Chondrocyte (in vitro differentiated cells): ENCODE results near the gene LRCH1. TPM values are rescaled to one million over a fixed set of nuclear protein-coding genes. Genes with fewer than 3 reads are reported as not detected.
A peak's percentile ranks its signal among the peaks of the same experiment; 100 is the strongest.

ENCODE experiments used
- DNase-seq: peaks from one replicate; pipeline ENCODE4 v3.0.0; 2021; ENCODE audit warnings: mixed read lengths, low spot score
- H3K27ac Mint-ChIP-seq: one replicate; pipeline ENCODE4 v1.8.0; 2021; ENCODE audit warnings: mild to moderate bottlenecking, moderate library complexity, mixed read lengths; ENCODE audit not compliant: unreplicated experiment
- H3K27me3 Mint-ChIP-seq: 2 replicates; pipeline ENCODE4 v1.8.0; 2021; ENCODE audit warnings: low read depth, mixed read lengths
- H3K36me3 Mint-ChIP-seq: 2 replicates; pipeline ENCODE4 v1.8.0; 2021; ENCODE audit warnings: low read depth, mixed read lengths
- H3K4me1 Mint-ChIP-seq: 2 replicates; pipeline ENCODE4 v1.8.0; 2021; ENCODE audit warnings: low read depth, mild to moderate bottlenecking, mixed read lengths
- H3K4me3 Mint-ChIP-seq: one replicate; pipeline ENCODE4 v1.8.0; 2021; ENCODE audit warnings: mild to moderate bottlenecking, moderate library complexity, mixed read lengths; ENCODE audit not compliant: unreplicated experiment
- H3K9me3 Mint-ChIP-seq: 2 replicates; pipeline ENCODE4 v1.8.0; 2021; ENCODE audit warnings: low read depth, mixed read lengths
- CTCF ChIP-seq: fragments of 200-600 bp; sonication (generic); IDR thresholded peaks from 2 replicates; pipeline ENCODE4 v1.5.0; 2021; ENCODE audit warnings: antibody characterized with exemption, mild to moderate bottlenecking, moderate library complexity
- total RNA-seq: library from RNA; stranded (reverse); gene quantifications from 3 replicates; pipeline ENCODE4 v1.2.1, GENCODE V29; 2021

The LRCH1 gene
- total RNA-seq, 1 donor from 2014 or later, result 14.4 TPM

- peaks cover 69% of the 10 kb centered on the region for H3K4me1 Mint-ChIP-seq
These were observed 40.4 kb downstream of the LRCH1 start for GRCh38 chr13:46593398-46593797.

GRCh38 chr13:46594374-46595078 is 41.6 kb downstream of the LRCH1 start:
- Mint-ChIP-seq H3K27ac (peak overlapping the region; percentile 49), H3K27me3 (no peaks in the 10 kb centered on the region), H3K9me3 (no peaks in the 10 kb centered on the region), H3K4me1 (peaks cover 74% of the 10 kb centered on the region), H3K4me3 (no peak overlapping the region), H3K36me3 (peaks cover 1% of the 10 kb centered on the region)
- no peak for TF ChIP-seq CTCF
- no peak for DNase-seq

More at GRCh38 chr13:46593398-46593797, 40.4 kb downstream of the LRCH1 start:
- DNase-seq, result no peak
- TF ChIP-seq CTCF, result no peak
- Mint-ChIP-seq H3K36me3 (no peaks in the 10 kb centered on the region), H3K4me3 (no peak overlapping the region), H3K27ac (no peak overlapping the region), H3K27me3 (no peaks in the 10 kb centered on the region), H3K9me3 (no peaks in the 10 kb centered on the region)

- peak overlapping the region; percentile 84 for H3K27ac Mint-ChIP-seq
- H3K36me3 Mint-ChIP-seq, result peaks cover 1% of the 10 kb centered on the region
- H3K4me1 Mint-ChIP-seq, result peaks cover 77% of the 10 kb centered on the region
- no peak for TF ChIP-seq CTCF
- no peaks in the 10 kb centered on the region for H3K9me3 Mint-ChIP-seq
- H3K4me3 Mint-ChIP-seq, result no peak overlapping the region
- DNase-seq, result no peak
- H3K27me3 Mint-ChIP-seq, result no peaks in the 10 kb centered on the region
These were observed 42.3 kb downstream of the LRCH1 start for GRCh38 chr13:46595136-46595884.

- TF ChIP-seq CTCF, result no peak
- Mint-ChIP-seq H3K4me3 (no peak overlapping the region), H3K36me3 (peaks cover 1% of the 10 kb centered on the region), H3K27me3 (no peaks in the 10 kb centered on the region), H3K27ac (peak overlapping the region; percentile 84), H3K9me3 (no peaks in the 10 kb centered on the region), H3K4me1 (peaks cover 79% of the 10 kb centered on the region)
- no peak for DNase-seq
These were observed 42.9 kb downstream of the LRCH1 start for GRCh38 chr13:46595885-46596275.

- H3K9me3 Mint-ChIP-seq, result no peaks in the 10 kb centered on the region
These were observed 43.5 kb downstream of the LRCH1 start for GRCh38 chr13:46596466-46596865.

More at GRCh38 chr13:46596466-46596865, 43.5 kb downstream of the LRCH1 start:
- DNase-seq, result no peak
- TF ChIP-seq CTCF, result no peak
- Mint-ChIP-seq H3K4me1 (peaks cover 79% of the 10 kb centered on the region), H3K27ac (peak overlapping the region; percentile 68), H3K27me3 (no peaks in the 10 kb centered on the region), H3K4me3 (no peak overlapping the region), H3K36me3 (peaks cover 1% of the 10 kb centered on the region)
